GM21576 (cell line): ENCODE measurements around the gene LAMB2.

Source experiments
- ATAC-seq: cut with Tn5 transposase; IDR thresholded peaks from one replicate; pipeline ENCODE4 v1.9.1; 2021; ENCODE audit warnings: mild to moderate bottlenecking, moderate library complexity; ENCODE audit not compliant: unreplicated experiment

Gene LAMB2

GRCh38 chr3:49161808-49162530 is 29.1 kb upstream of the LAMB2 start:
- ATAC-seq: no peak

GRCh38 chr3:49161197-49161596 is 28.3 kb upstream of the LAMB2 start:
- no peak for ATAC-seq

- no peak for ATAC-seq
Observed at GRCh38 chr3:49158792-49159191, 25.9 kb upstream of the LAMB2 start.

GRCh38 chr3:49158103-49158709 is 25.4 kb upstream of the LAMB2 start:
- no peak for ATAC-seq

- no peak for ATAC-seq
Observed at GRCh38 chr3:49157289-49157688, 24.4 kb upstream of the LAMB2 start.

GRCh38 chr3:49153349-49153912 is 20.6 kb upstream of the LAMB2 start:
- ATAC-seq: no peak

- ATAC-seq: no peak
Observed at GRCh38 chr3:49151610-49152009, 18.8 kb upstream of the LAMB2 start.

- no peak for ATAC-seq
Observed at GRCh38 chr3:49148159-49148558, 15.3 kb upstream of the LAMB2 start.

GRCh38 chr3:49140080-49140479 is 7.2 kb upstream of the LAMB2 start:
- ATAC-seq: no peak

- no peak for ATAC-seq
Observed at GRCh38 chr3:49135499-49135898, 2.6 kb upstream of the LAMB2 start.

- ATAC-seq: no peak
Observed at GRCh38 chr3:49134471-49135265, 1.8 kb upstream of the LAMB2 start.

- ATAC-seq: no peak
Observed at GRCh38 chr3:49133226-49133951, 539 bp upstream of the LAMB2 start.

GRCh38 chr3:49132073-49132436 is 795 bp downstream of the LAMB2 start:
- ATAC-seq: no peak

- ATAC-seq: no peak
Observed at GRCh38 chr3:49131576-49131975, 1.3 kb downstream of the LAMB2 start.

GRCh38 chr3:49131040-49131439 is 1.8 kb downstream of the LAMB2 start:
- ATAC-seq: no peak

GRCh38 chr3:49124991-49125670 is 7.7 kb downstream of the LAMB2 start:
- ATAC-seq: no peak

GRCh38 chr3:49124203-49124602 is 8.6 kb downstream of the LAMB2 start:
- ATAC-seq: no peak

- no peak for ATAC-seq
Observed at GRCh38 chr3:49123687-49124086, 9.2 kb downstream of the LAMB2 start.

- ATAC-seq: no peak
Observed at GRCh38 chr3:49122886-49123545, 9.8 kb downstream of the LAMB2 start.

GRCh38 chr3:49122451-49122850 is 10.4 kb downstream of the LAMB2 start:
- no peak for ATAC-seq
